ENCODE results near the gene MTMR6.
"Not testable (repeated sequence)": the region's sequence is repeated elsewhere in the genome, so short reads cannot be mapped to it uniquely, and the experiment has no call there.

MTMR6 gene

DNA sequence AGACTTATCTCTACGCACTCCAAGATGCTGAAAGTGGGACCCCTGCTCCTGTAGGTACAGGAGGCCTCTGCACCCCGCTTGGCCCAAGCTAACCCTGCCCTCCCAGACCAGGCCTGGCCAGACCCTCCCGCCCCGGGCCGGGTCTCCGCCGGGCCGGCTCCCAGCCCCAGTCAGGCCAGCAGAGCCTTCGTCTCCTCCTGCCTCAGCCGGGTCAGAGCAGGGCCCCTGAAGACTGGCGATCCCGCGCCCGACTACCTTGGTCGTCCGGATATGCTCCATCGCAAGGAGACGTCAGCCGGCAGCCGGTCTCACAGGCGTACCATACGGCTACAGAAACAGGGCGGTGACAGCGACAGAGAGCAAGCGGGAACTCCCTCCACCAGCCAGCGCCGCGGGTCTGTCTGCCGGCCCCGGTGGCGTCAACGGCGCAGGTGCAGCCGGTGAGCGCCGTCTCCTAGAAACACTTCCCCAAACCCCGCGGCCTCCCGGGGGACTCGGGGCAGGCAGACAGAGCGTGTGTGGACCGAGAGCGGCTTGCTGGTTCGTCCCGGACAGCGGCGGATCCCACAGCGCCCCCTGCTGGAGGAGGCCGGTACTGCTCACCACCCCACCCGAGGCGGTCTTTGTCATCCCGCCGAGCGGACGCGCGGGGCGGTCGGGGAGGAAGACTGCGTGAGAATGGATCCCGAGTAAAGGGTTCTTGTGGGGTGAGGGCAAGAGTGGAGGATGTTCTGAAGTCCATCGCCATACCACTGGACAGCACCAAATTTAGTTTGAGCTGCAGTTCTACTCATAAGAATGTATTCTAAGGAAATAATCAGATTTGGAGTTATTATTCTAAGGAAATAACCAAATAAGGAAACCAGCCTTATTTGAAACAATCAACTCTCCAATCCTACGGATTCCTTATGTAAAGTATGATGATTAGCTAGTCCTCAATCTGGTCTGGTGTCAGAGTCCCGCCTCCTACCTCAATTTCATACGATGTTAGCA is at the start of gene MTMR6:
Gene MTMR6, minus strand, starts transcription at position 520 of the 993 bp plus-strand sequence. Its CDS starts 241 bp downstream, at position 279.
- in situ Hi-C loops (cut with HindIII; ENCODE audit: low pct_unique_long_range_greater_than_20kb, low sequenced_read_pairs), result no loop called here
- TF ChIP-seq JUND (IDR thresholded peaks at IDR 0.05; ENCODE audit: low read depth), result no peak
- DNase-seq (ENCODE audit: low read depth in 1 of 2, low spot score in 1 of 2), result peak; percentile 79 to 82

DNA sequence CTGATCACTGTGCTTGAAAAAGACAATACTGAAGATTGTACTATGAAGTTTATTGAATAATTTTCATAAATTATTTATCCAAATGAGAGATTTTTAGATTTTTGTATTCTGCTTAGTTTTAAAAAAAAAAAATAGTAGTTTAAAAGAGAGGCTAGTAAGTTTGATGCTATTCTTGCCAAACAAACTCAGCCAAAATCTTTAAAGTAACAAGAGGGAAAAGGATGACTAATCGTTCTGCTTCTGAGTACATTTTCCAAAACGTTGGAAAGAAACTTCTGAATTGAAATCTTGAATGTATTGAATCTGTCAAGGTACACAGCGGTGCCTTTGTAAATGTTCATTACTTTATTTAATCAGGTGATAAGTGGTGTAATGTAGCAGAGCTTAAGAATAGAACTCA is 48.6 kb upstream of the MTMR6 start:
- in situ Hi-C loops (cut with HindIII; ENCODE audit: low pct_unique_long_range_greater_than_20kb, low sequenced_read_pairs), result no loop called here
- TF ChIP-seq JUND (IDR thresholded peaks at IDR 0.05; ENCODE audit: low read depth), result no peak
- DNase-seq (ENCODE audit: low read depth in 1 of 2, low spot score in 1 of 2), result no peak

DNA sequence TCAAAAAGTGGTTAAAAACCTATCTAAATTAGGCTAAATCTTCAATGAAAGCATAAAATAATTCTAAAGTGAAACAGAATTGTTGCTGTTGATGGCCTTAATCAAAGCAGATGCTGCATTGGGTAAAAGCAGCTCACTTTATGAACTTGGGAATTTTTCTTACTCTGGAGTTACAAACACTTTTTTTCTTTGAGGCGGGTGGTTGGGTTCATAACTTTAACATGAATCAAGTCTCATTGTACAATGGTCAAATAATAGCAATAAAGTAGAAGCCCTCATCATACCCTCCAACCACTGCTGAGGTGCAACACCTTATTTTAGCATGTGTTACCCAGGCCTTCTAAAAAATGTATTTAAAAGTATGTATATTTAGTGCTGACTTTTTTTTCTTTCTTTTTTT is 43.3 kb upstream of the MTMR6 start:
- in situ Hi-C loops (cut with HindIII; ENCODE audit: low pct_unique_long_range_greater_than_20kb, low sequenced_read_pairs), result no loop called here

DNA sequence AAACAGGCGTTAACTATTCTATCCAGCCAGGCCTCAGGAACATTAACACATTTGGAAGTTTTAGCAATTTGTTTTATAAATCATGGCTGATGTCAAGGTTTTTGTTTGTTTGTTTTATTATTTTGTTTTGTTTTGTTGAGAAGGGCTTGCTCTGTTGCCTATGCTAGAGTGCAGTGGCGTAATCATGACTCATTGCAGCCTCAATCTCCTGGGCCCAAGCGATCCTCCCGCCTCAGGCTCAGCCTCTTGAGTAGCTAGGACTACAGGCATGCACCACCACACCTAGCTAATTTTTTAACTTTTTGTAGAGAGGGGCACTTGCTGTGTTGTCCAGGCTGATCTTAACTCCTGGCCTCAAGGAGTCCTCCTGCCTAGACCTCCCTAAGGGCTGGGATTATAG is 42.4 kb upstream of the MTMR6 start:
- no peak for TF ChIP-seq JUND (IDR thresholded peaks at IDR 0.05; ENCODE audit: low read depth)
- in situ Hi-C loops (cut with HindIII; ENCODE audit: low pct_unique_long_range_greater_than_20kb, low sequenced_read_pairs), result no loop called here
- DNase-seq (ENCODE audit: low read depth in 1 of 2, low spot score in 1 of 2), result no peak

More for the DNA sequence above, 43.3 kb upstream of the MTMR6 start:
- no peak for DNase-seq (ENCODE audit: low read depth in 1 of 2, low spot score in 1 of 2)
- TF ChIP-seq JUND (IDR thresholded peaks at IDR 0.05; ENCODE audit: low read depth), result no peak

DNA sequence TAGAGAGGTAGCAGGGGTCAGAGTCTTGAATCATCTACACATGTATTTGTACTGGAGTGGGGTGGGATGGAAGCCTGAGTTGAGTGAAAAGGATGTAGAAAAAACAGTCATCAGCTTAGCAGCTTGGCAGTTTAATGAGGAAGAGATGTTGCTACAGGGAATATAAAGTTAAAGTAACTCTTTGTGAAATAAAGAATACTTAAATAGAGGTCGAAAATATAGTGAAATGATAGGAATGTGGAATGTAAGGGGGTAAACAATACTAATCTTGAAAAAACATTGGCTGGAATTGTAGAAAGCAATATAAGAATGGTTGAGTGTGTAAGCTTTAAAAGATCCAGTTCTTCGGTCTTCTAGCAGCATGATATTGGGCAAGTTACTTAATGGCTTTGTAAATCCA is 36.8 kb upstream of the MTMR6 start:
- TF ChIP-seq JUND (IDR thresholded peaks at IDR 0.05; ENCODE audit: low read depth), result no peak
- in situ Hi-C loops (cut with HindIII; ENCODE audit: low pct_unique_long_range_greater_than_20kb, low sequenced_read_pairs), result no loop called here
- DNase-seq (ENCODE audit: low read depth in 1 of 2, low spot score in 1 of 2), result no peak

DNA sequence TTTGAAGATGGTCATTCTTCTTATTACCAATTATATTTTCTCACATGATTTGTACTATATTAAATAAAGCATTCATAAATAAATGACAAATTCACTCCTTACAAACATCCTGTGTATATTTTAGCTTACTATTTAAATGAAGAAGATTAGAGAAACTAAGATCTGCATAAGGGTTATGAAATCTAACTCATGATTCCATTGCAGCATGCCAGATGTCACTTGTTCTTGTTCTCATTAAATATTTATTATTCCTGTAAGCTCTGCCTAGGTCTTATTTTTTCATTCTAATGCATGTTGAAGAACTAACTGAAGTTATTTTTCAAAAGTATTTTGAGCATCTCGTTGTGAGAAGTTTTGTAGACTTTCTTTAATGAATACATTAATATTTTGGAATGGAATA is 32.5 kb upstream of the MTMR6 start:
- no peak for TF ChIP-seq JUND (IDR thresholded peaks at IDR 0.05; ENCODE audit: low read depth)
- in situ Hi-C loops (cut with HindIII; ENCODE audit: low pct_unique_long_range_greater_than_20kb, low sequenced_read_pairs), result no loop called here
- no peak for DNase-seq (ENCODE audit: low read depth in 1 of 2, low spot score in 1 of 2)

DNA sequence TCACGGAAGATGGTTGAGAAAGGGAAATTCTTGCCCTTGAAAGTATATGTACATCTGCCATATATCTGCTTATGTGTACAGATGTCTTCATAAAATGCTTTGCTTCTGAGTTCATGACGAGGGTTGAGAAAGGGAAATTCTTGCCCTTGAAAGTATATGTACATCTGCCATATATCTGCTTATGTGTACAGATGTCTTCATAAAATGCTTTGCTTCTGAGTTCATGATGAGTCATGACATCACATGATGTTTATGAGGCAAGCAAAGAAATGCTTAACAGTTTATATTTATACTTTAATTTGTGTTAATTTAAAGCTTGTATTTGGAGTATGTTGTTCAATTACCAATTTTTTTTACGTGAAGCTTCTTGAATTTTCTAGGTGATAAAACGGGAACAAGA is 31.7 kb upstream of the MTMR6 start:
- in situ Hi-C loops (cut with HindIII; ENCODE audit: low pct_unique_long_range_greater_than_20kb, low sequenced_read_pairs); DNase-seq (ENCODE audit: low read depth in 1 of 2, low spot score in 1 of 2): not testable (repeated sequence)

DNA sequence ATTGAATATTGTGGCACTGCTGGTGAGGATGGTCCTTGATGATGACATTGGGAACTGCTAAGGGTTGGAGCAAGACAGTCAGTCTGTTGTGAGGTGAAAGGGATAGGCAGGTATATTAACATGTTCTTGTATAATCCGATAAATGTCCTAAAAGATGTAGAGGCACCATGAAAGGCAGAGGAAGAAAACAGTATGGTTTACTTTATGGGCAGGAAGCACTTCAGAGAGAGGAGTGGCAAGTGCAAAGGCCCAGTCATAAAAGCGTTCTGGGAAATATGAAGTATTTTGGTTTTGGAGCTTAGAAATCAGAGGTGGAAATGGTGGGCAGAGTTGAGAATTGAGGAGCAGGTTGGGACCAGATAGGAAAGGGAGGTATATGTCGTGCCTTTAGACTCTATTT is 23.6 kb upstream of the MTMR6 start:
- no peak for TF ChIP-seq JUND (IDR thresholded peaks at IDR 0.05; ENCODE audit: low read depth)
- in situ Hi-C loops (cut with HindIII; ENCODE audit: low pct_unique_long_range_greater_than_20kb, low sequenced_read_pairs), result no loop called here
- no peak for DNase-seq (ENCODE audit: low read depth in 1 of 2, low spot score in 1 of 2)

DNA sequence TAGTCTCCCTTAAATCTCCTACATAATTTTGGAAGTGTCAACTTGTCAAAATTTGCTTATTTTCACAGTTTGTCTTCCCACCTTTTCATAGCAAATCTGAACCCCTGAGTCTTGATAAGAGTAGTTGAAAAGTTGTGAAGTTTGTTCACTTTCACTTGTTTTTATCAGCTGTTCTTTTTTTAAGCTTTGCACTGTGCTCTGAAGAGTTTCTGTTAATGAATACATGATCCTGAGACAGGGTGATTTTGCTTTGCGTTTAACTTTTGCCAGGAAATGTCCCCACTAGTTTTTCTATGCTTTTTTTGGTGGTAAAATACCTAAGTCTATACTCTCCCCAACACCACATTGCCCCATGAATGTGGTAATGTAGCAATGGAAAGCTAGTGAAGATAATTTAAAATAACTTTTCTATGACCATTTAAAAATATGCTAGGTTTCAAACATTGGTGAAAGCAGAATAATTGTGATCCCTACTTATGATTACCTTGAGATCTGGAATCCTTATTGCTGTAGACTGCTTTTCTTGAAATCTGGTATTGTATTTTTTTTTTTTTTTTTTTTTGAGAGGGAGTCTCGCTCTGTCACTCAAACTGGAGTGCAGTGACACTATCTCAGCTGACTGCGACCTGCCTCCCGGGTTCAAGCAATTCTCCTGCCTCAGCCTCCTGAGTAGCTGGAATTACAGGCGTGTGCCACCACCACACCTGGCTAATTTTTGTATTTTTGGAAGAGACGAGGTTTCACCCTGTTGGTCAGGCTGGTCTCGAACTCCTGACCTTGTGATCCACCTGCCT is 19.6 kb upstream of the MTMR6 start:
- no peak for TF ChIP-seq JUND (IDR thresholded peaks at IDR 0.05; ENCODE audit: low read depth)

DNA sequence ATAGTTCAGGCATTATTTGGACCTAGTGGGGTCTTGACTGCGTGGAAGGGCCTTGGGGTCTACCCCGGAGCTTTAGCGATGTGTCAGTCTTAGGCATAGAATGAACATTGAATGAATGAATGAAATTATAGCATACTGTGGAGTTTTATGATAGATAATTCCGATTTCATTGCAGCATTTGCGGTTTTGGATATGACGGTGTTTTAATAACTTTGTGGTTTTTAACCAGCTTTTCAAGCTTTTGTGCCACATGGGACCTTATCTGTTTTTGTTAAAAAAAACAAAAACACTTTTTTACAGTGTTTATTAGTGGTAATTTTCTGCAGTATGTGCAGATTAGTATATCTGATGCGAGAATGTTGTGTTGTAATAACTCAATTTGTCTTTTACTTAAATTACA is 14.8 kb upstream of the MTMR6 start:
- no peak for DNase-seq (ENCODE audit: low read depth in 1 of 2, low spot score in 1 of 2)
- in situ Hi-C loops (cut with HindIII; ENCODE audit: low pct_unique_long_range_greater_than_20kb, low sequenced_read_pairs), result no loop called here
- TF ChIP-seq JUND (IDR thresholded peaks at IDR 0.05; ENCODE audit: low read depth), result no peak

More for the DNA sequence above, 19.6 kb upstream of the MTMR6 start:
- DNase-seq (ENCODE audit: low read depth in 1 of 2, low spot score in 1 of 2), result no peak
- in situ Hi-C loops (cut with HindIII; ENCODE audit: low pct_unique_long_range_greater_than_20kb, low sequenced_read_pairs), result no loop called here

DNA sequence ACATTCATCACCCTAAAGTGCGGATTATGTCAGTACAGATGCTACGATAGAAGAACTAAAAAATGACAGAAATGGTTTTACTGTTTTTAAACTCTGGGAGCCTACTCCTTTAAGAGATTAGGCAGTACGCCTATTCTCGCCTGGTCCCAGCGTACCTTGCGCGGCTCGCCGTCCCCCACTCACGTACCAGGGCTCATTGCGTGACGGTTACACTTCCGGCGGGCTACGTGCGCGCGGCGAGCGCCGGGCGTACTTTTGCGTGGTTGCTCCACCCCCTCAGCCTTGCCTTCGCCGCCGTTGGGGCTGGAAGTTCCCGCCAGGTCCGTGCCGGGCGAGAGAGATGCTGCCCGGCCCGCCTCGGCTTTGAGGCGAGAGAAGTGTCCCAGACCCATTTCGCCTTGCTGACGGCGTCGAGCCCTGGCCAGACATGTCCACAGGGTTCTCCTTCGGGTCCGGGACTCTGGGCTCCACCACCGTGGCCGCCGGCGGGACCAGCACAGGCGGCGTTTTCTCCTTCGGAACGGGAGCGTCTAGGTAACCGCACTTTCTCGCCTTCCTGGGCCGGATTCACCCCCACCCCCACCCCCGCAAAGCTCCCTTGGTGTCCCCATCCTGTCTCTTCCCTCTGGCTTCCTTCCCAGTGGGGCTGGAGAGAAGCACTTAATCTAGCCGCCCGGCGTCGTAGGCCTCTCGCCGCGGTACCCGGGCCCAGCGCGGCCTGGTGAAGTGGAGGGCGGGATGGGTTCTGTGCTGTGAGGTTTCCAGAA is 14.2 kb upstream of the MTMR6 start, which contains the start of gene NUP58:
Gene NUP58, plus strand, starts transcription at position 279 of the 767 bp plus-strand sequence. Its CDS starts 149 bp downstream, at position 428.
- DNase-seq (ENCODE audit: low read depth in 1 of 2, low spot score in 1 of 2), result peak; percentile 59 to 94
- no peak for TF ChIP-seq JUND (IDR thresholded peaks at IDR 0.05; ENCODE audit: low read depth)
- in situ Hi-C loops (cut with HindIII; ENCODE audit: low pct_unique_long_range_greater_than_20kb, low sequenced_read_pairs), result no loop called here

DNA sequence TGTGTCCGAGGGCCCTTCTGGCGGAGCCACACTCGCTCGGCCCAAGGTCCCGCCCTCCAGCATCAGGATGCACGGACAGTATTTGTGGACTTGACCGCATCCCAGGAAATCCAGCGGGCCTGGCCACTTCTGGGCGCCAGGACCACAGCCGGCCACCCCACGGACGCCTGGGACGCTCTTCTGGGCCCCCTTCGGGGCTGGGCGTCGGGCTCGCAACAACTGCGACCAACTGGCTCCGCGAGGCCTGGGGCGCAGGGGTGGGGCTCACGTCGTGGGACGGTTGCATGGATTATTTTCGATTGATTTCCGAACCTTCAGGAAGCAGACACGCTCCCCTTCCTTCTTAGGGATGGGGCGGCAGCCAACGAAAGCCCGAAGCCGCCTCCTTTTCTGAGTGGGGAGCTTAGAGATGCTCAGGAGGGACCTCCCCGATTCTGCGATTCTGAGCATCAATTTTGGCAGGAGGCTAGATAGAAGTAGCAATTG is 13.6 kb upstream of the MTMR6 start:
- TF ChIP-seq JUND (IDR thresholded peaks at IDR 0.05; ENCODE audit: low read depth), result no peak
- in situ Hi-C loops (cut with HindIII; ENCODE audit: low pct_unique_long_range_greater_than_20kb, low sequenced_read_pairs), result no loop called here
- no peak for DNase-seq (ENCODE audit: low read depth in 1 of 2, low spot score in 1 of 2)
